HG02884 (cell line): ENCODE measurements around the gene MFRP.
A peak's percentile ranks its signal among the peaks of the same experiment; 100 is the strongest.

Source experiments
- ATAC-seq: cut with Tn5 transposase; IDR thresholded peaks from one replicate; pipeline ENCODE4 v1.9.1; 2021; ENCODE audit warnings: mild to moderate bottlenecking, moderate library complexity; ENCODE audit not compliant: unreplicated experiment

Gene MFRP

DNA sequence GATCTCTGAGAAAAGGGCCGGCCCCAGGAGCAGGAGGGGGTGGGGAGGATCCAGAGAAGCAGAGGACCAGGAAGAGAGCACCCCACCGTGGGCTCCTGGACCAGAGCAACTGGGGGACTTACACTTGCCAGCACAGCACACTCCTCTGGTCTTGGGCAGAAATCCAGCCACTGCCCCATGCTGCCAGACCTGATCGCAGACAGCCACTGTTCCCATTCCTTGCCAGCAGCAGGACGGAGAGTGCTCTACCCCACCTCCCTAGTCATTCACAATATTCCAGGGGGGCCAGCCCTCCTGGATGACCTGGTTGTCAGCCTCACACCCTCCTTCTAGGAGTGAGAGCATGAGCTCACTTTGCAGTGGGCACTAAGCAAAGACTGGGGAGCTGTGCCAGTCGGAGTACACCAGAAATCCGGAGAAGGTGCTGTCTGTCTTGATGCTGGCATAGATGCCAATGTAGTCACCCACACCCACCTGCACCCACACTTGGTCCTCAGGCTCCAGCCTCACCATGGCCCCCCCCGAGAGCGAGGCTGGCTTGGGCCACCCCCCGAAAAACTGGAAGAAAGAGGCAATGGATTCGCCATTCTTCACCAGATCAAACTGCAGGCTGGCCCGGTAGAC lies 7.4 kb downstream of the MFRP start:
- ATAC-seq: no peak

DNA sequence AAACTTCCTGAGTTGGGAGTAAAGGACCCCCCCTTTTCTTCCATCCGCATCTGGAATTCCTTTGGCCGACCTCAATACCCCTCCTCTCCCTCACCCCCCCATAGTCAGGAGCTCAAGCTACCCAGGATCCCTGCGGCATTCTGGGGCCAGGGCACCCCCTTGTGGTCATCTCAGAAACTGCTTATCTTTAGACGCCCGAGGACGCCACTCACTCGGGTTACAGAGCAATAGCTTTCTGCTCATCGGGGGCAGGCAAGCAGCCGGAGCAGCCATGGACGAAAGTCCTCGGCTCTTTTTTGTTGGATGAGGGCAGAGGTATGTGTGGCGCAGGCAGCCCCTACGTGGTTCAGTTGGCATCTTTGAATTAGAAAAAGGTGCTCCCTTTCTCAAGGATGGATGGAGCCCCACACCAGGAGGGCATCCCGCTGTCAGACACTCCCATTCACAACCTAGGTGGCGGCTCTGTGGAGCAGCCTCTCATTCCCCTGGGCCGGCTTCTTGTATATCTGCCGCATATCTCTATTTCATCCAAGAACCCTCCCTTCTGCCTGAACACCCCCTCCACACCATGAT lies 8.1 kb downstream of the MFRP start:
- no peak for ATAC-seq

GRCh38 chr11:119337581-119338317 lies 8.8 kb downstream of the MFRP start:
- ATAC-seq: no peak

- ATAC-seq: no peak
These were observed 9.6 kb downstream of the MFRP start for GRCh38 chr11:119336744-119337469.

GRCh38 chr11:119335655-119336543 lies 10.6 kb downstream of the MFRP start:
- no peak for ATAC-seq

- no peak for ATAC-seq
These were observed 11.3 kb downstream of the MFRP start for GRCh38 chr11:119335091-119335654.

GRCh38 chr11:119334174-119334930 lies 12.2 kb downstream of the MFRP start, which contains the start of gene RNF26:
Gene RNF26, plus strand, starts transcription at chr11:119334527. Its CDS starts 596 bp downstream, at chr11:119335123.
- peak; percentile 97 for ATAC-seq

DNA sequence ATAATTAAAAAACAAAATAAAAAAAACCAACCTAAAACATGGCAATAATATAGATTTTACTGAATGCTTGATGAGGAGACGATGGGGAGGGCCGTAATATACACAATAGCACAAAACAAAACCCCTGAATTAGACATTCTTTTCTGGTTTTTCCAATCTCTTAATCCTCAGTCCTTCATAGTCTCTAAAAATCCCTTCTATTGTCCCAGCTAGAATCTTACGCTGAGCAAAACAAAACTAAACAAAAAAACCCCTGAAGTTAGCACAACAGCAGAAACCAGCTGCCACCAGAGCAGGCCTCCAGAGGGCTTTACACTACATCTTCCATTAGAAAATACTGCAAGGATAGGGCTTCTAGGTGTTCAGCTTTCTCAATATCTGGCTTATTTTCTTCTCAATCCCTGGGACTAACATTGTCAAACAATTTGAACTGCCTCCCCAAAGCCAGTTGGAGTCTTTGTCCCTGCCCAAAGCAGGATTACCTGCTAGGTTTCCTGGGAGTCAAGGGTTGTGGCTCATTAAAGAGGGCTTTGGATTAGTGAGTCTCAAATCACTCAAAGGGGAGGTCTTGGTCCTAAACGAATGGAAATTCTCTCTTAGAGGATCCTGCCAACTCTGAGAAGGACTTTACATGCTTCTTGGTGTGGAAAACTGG lies 14.3 kb downstream of the MFRP start:
- no peak for ATAC-seq

DNA sequence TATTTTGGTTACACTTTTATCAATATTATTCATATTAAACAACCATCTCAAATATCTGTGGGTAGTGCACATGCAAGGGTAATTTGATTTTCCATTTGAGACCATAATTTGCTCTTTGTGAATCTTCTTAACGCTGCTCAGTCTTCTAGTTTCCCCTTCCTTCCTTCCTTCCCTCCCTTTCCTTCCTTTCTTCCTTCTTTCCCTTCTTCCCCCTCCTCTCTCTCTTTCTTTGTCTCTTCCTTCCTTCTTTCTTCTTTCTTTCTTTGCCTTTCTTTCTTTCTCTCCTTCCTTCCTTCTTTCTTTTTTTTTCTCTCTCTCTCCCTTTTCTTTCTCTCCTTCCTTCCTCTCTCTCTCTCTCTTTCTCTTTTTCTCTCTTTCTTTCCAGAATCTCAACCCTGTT lies 16.3 kb downstream of the MFRP start:
- no peak for ATAC-seq

GRCh38 chr11:119329320-119329719 lies 17.2 kb downstream of the MFRP start:
- ATAC-seq: no peak

DNA sequence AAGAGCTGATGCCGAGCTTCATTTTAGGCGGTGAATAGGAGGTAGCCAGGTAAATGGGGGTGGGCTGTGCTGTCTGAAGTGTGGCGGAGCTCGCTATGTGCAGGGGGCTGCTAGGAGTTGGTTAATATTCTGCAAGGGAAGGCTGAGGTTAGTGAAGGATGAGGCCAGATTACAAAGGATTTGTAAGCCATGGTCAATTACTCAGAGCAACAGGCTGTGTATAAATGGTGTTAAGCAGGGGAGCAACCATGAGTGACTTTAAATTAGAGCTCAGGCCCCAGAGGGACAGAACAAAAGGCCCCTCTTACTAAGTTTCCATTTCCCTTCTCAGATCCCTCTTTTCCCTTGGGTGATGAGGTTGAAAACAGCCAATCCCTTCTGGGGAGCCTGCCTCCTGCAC lies 22.3 kb downstream of the MFRP start:
- no peak for ATAC-seq

- ATAC-seq: no peak
These were observed 22.9 kb downstream of the MFRP start for GRCh38 chr11:119323532-119324033.

DNA sequence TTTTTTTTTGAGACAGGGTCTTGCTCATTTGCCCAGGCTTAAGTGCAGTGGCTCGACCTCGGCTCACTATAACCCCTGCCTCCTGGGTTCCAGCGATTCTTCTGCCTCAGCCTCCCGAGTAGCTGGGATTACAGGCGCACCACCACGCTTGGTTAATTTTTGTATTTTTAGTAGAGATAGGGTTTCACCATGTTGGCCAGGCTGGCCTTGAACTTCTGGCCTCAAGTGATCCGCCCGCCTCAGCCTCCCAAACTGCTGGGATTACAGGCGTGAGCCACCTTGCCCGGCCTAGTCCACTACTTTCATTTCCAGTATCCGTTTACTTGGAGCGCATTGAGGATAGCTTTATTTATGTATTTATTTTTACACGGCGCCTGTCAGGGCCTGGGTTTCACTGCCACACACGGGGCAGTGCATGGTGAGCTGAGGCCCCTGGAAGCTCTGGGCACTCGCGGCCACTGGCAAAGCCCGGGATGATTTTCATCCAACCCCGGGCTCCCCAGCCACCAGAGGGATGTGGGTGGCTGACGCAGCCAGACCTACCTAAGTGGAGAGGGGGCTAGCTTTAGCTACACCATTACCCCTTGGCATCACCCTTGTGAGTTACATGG lies 23.5 kb downstream of the MFRP start:
- ATAC-seq: no peak

DNA sequence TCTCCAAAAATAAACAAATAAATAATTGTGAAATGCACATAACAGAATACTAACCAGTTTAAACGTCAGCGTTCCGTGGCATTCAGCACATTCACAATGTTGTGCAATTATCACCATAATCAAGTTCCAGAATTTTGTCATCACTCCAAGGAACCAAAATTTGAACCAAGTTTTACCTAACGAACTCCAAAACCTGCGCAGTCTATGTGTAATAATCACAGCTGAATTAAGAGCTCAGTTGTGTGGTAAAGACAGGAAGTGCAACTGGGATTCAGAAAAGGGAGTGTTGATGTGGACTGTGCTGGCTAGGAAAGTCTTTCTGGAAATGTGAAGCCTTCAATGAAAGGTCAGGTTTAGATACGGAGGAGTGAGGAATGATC lies 24.2 kb downstream of the MFRP start:
- ATAC-seq: no peak

GRCh38 chr11:119320776-119321524 lies 25.6 kb downstream of the MFRP start:
- peak; percentile 44 for ATAC-seq

- no peak for ATAC-seq
These were observed 26.2 kb downstream of the MFRP start for GRCh38 chr11:119320240-119320775.

GRCh38 chr11:119319700-119320239 lies 26.7 kb downstream of the MFRP start:
- no peak for ATAC-seq
